Lower lobe of right lung (tissue), 2 donors: ENCODE results near the gene LIN52. TPM values are rescaled to one million over a fixed set of nuclear protein-coding genes. Genes with fewer than 3 reads are reported as not detected.
A peak's percentile ranks its signal among the peaks of the same experiment; 100 is the strongest.

Experiments used
- ATAC-seq, 2 donors: fragments of 200-7000 bp; cut with Tn5 transposase; one replicate each; pipeline ENCODE4 v1.9.1; 2020 to 2022; ENCODE audit warnings: mild to moderate bottlenecking in 2 of 2, moderate library complexity in 2 of 2
- DNase-seq: peaks from one replicate; pipeline ENCODE4 v3.0.0-alpha.2; 2020
- H3K27ac ChIP-seq: fragments of 200-600 bp; one replicate; pipeline ENCODE4 v1.8.0; 2022
- H3K27me3 ChIP-seq: fragments of 200-600 bp; one replicate; pipeline ENCODE4 v1.8.0; 2022; ENCODE audit warnings: low read depth
- H3K36me3 ChIP-seq: fragments of 200-600 bp; one replicate; pipeline ENCODE4 v1.8.0; 2022; ENCODE audit warnings: mild to moderate bottlenecking
- H3K4me1 ChIP-seq: fragments of 200-600 bp; one replicate; pipeline ENCODE4 v1.8.0; 2022
- H3K4me3 ChIP-seq: fragments of 200-600 bp; one replicate; pipeline ENCODE4 v1.8.0; 2022; ENCODE audit warnings: mild to moderate bottlenecking
- H3K9me3 ChIP-seq: fragments of 200-600 bp; one replicate; pipeline ENCODE4 v1.8.0; 2022
- CTCF ChIP-seq: fragments of 200-600 bp; IDR thresholded peaks from one replicate; pipeline ENCODE4 v1.8.0; 2022; ENCODE audit warnings: antibody characterized with exemption, mild to moderate bottlenecking
- intact Hi-C: fragments of 100-400 bp; cut with DNase I; formaldehyde crosslinking; loops from one replicate; pipeline ENCODE4 v1.11.0; 2022
- total RNA-seq: library from RNA; stranded (reverse); fragmentation: NEBNext Ultra II Directional; extraction: Animal tissue kit (Norgen Biotek cat#: 25700); gene quantifications from one replicate; pipeline ENCODE4 v1.2.1, GENCODE V29; 2021
- donor health status: DM: no; HTN: yes; CAD: no; lungs with severe emphysema.

Gene LIN52
- total RNA-seq, 1 donor from 2014 or later, result 7.9 TPM

GRCh38 chr14:74065746-74066575 is 18.8 kb upstream of the LIN52 start:
- H3K27me3 ChIP-seq, result no peaks in the 10 kb centered on the region
- no peaks in the 10 kb centered on the region for H3K4me1 ChIP-seq
- no peaks in the 10 kb centered on the region for H3K9me3 ChIP-seq
- no peak overlapping the region for H3K4me3 ChIP-seq
- no peak for TF ChIP-seq CTCF
- DNase-seq (no peak), ATAC-seq (no peak)
- peaks cover 93% of the 10 kb centered on the region for H3K36me3 ChIP-seq
- no peak overlapping the region for H3K27ac ChIP-seq
- intact Hi-C loops, result no loop called here

GRCh38 chr14:74077401-74077800 is 7.4 kb upstream of the LIN52 start:
- no peak overlapping the region for H3K4me3 ChIP-seq
- peaks cover 23% of the 10 kb centered on the region for H3K36me3 ChIP-seq
- ATAC-seq, result no peak
- peaks cover 10% of the 10 kb centered on the region for H3K4me1 ChIP-seq
- no peak for TF ChIP-seq CTCF
- intact Hi-C loops, result no loop called here
- no peak overlapping the region for H3K27ac ChIP-seq
- H3K9me3 ChIP-seq, result no peaks in the 10 kb centered on the region
- H3K27me3 ChIP-seq, result no peaks in the 10 kb centered on the region
- no peak for DNase-seq

DNA sequence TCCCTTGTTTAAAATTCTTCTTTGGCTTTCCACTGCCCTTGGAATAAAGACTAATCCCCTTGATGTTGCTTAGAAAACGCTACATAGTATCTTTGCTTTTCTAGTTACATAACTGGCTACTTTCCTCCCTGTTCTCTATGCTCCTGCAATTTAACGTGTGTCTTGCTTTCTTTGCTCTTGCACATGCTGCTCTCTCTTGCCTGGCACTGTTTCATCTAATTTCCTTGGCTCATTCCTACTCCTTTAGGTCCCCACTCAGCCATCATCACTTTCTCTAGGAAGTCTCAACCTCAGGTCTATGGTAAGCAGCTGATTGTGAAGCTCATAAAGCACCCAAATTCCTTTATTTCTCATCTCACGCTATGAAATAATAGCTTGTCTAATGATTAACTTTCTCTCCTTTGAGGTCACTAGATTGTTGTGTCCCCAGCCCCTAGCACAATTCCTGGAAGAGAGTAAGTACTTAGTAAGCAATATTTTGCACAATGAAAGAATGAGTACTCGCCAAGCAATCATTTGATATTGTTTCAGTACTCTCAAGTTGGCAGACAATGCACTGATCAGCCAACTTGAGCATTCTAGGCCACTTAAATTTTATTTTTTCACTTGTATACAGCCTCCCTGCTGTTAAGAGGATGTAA is 3.8 kb upstream of the LIN52 start:
- Histone ChIP-seq H3K27me3 (no peaks in the 10 kb centered on the region), H3K36me3 (no peaks in the 10 kb centered on the region), H3K9me3 (no peaks in the 10 kb centered on the region), H3K4me3 (no peak overlapping the region), H3K4me1 (peaks cover 26% of the 10 kb centered on the region), H3K27ac (no peak overlapping the region)
- no peak for DNase-seq
- intact Hi-C loops, result no loop called here
- ATAC-seq, result no peak
- no peak for TF ChIP-seq CTCF

- H3K9me3 ChIP-seq, result no peaks in the 10 kb centered on the region
- TF ChIP-seq CTCF, result no peak
- no peak overlapping the region for H3K4me3 ChIP-seq
- H3K27me3 ChIP-seq, result no peaks in the 10 kb centered on the region
- peaks cover 32% of the 10 kb centered on the region for H3K4me1 ChIP-seq
- H3K36me3 ChIP-seq, result no peaks in the 10 kb centered on the region
- intact Hi-C loops, result no loop called here
- ATAC-seq (no peak), DNase-seq (no peak)
- no peak overlapping the region for H3K27ac ChIP-seq
Observed at GRCh38 chr14:74081491-74081890, 3.3 kb upstream of the LIN52 start.

DNA sequence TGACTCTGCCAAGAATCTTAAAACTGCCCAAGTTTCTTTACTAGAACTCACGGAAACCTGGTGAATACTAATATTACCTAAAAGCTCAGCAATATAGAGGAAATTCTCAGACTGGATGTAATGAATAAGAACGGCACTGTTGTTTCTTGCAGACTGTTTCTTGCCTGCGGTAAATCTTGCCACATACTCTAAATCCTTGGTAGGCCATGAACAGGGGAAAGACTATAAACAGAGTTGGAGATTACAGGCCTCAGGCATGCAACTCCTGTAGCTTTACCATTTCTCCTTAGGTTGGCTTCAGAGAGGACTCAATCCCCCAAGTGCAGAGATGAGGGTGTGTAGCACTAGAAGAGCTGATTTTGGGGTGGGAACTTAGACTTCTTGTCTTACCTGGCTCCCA is 1.6 kb upstream of the LIN52 start:
- no peak for TF ChIP-seq CTCF
- Histone ChIP-seq H3K4me1 (peaks cover 34% of the 10 kb centered on the region), H3K4me3 (peak overlapping the region; percentile 92), H3K9me3 (no peaks in the 10 kb centered on the region), H3K27me3 (no peaks in the 10 kb centered on the region), H3K27ac (no peak overlapping the region), H3K36me3 (no peaks in the 10 kb centered on the region)
- intact Hi-C loops, result no loop called here
- DNase-seq, result no peak
- ATAC-seq, result no peak
